Measurements from ENCODE around the gene CREB3. TPM values are rescaled to one million over a fixed set of nuclear protein-coding genes. Genes with fewer than 3 reads are reported as not detected.

The CREB3 gene
- total RNA-seq, 2 experiments from 2014 or later = 18.1 to 18.3 TPM

DNA sequence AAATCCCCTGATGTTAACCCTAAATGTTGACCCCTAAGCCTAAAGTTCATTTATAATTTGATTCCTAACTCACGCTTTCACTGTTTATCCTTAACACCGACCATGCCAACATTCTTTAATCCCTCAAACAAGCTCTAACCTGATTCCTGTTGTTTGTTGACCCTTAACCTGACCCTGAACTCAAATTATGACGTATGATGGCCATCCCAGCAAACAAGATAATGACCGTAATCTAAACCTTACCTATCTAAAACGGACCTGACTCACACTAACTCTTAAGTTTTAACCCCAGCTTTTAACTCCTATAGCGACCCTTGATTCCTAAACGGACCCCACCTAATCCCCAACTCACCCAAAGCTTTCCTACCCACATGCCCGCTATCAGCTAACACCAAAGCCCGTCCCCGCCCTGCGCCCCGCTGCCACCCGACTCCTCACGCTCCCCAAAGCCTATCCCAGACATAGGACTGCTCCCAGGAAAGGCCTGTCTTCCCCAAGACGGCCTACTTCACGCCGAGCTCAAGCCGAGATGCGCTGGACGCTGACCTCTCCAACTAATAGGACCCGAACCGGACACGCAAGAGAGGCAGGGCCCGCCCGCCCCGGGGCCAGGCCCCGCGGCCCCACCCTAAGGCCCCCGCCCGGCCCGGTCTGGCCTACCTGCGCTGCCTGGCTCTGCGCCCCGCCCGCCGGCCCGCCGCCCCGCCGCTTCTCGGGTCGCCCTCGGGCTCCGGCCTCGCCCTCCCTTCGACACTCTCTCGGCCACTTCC, 866 bp upstream of the CREB3 start:
- ChIA-PET POLR2A (interaction anchor here (1.0 to 1.5 kb wide), 2 partner anchors 80 to 83 kb away, joined by 4 to 7 read pairs; partner anchors contain the start of gene SPAG8), CTCF (interaction anchor here (0.6 to 9.8 kb wide), 25 partner anchors 9 to 225 kb away, joined by 3 to 112 read pairs (median 4); partner anchors contain the start of genes ARHGEF39, CCDC107, GBA2 and RGP1)
- H3K4me1 Mint-ChIP-seq = peaks cover 20% of the 10 kb centered on the region
- DNase-seq = no peak
- peak overlapping the region; percentile 85 for H3K27ac Mint-ChIP-seq
- no peaks in the 10 kb centered on the region for H3K27me3 Mint-ChIP-seq
- H3K9me3 Mint-ChIP-seq = no peaks in the 10 kb centered on the region
- peaks cover 29% of the 10 kb centered on the region for H3K36me3 Mint-ChIP-seq (ENCODE audit: low read depth)
- no peak overlapping the region for H3K4me3 Mint-ChIP-seq

- CTCF ChIA-PET = interaction anchor here (0.6 to 9.8 kb wide), 17 partner anchors 10 to 820 kb away, joined by 3 to 112 read pairs (median 6); partner anchors contain the start of genes ARHGEF39, CCDC107, GBA2 and RGP1
Measured at GRCh38 chr9:35732800-35733541, 505 bp downstream of the CREB3 start.

GRCh38 chr9:35734096-35734495, 1.6 kb downstream of the CREB3 start:
- Mint-ChIP-seq H3K9me3 (no peaks in the 10 kb centered on the region), H3K4me1 (peaks cover 20% of the 10 kb centered on the region), H3K27ac (no peak overlapping the region), H3K36me3 (ENCODE audit: low read depth) (peaks cover 41% of the 10 kb centered on the region), H3K4me3 (no peak overlapping the region), H3K27me3 (no peaks in the 10 kb centered on the region)
- no peak for DNase-seq
- POLR2A ChIA-PET = no interaction called here
- CTCF ChIA-PET = interaction anchor here (1.0 to 9.8 kb wide), 5 partner anchors 11 to 293 kb away, joined by 3 to 112 read pairs (median 3); partner anchors contain the start of genes GBA2, RGP1 and SPAG8

More at GRCh38 chr9:35732800-35733541, 505 bp downstream of the CREB3 start:
- no peak for DNase-seq
- Mint-ChIP-seq H3K36me3 (ENCODE audit: low read depth) (peaks cover 34% of the 10 kb centered on the region), H3K27me3 (no peaks in the 10 kb centered on the region), H3K27ac (peak overlapping the region; percentile 80), H3K4me1 (peaks cover 20% of the 10 kb centered on the region), H3K9me3 (no peaks in the 10 kb centered on the region), H3K4me3 (no peak overlapping the region)
- POLR2A ChIA-PET = interaction anchor here (0.5 to 1.0 kb wide), 4 partner anchors 16 to 616 kb away, joined by 3 to 7 read pairs (median 4); partner anchors contain the start of genes GBA2, RGP1 and SPAG8

- peak; percentile 82 for DNase-seq
- CTCF ChIA-PET = interaction anchor here (0.5 to 9.8 kb wide), 12 partner anchors 8 to 90 kb away, joined by 3 to 112 read pairs (median 4); partner anchors contain the start of genes GBA2 and RGP1
- POLR2A ChIA-PET = no interaction called here
Measured at GRCh38 chr9:35736201-35736633, 3.8 kb downstream of the CREB3 start.

GRCh38 chr9:35737143-35737542, 4.7 kb downstream of the CREB3 start:
- ChIA-PET POLR2A (no interaction called here), CTCF (interaction anchor here (1.1 to 2.4 kb wide), 4 partner anchors 9 to 20 kb away, joined by 3 to 8 read pairs (median 6); partner anchors contain the start of genes GBA2 and RGP1)
- Mint-ChIP-seq H3K4me1 (peaks cover 28% of the 10 kb centered on the region), H3K9me3 (no peaks in the 10 kb centered on the region), H3K27me3 (no peaks in the 10 kb centered on the region), H3K36me3 (ENCODE audit: low read depth) (peaks cover 36% of the 10 kb centered on the region), H3K4me3 (no peak overlapping the region), H3K27ac (no peak overlapping the region)
- no peak for DNase-seq

More at GRCh38 chr9:35736201-35736633, 3.8 kb downstream of the CREB3 start:
- Mint-ChIP-seq H3K4me3 (no peak overlapping the region), H3K36me3 (ENCODE audit: low read depth) (peaks cover 41% of the 10 kb centered on the region), H3K4me1 (peaks cover 20% of the 10 kb centered on the region), H3K9me3 (no peaks in the 10 kb centered on the region), H3K27me3 (no peaks in the 10 kb centered on the region), H3K27ac (peak overlapping the region; percentile 36)

DNA sequence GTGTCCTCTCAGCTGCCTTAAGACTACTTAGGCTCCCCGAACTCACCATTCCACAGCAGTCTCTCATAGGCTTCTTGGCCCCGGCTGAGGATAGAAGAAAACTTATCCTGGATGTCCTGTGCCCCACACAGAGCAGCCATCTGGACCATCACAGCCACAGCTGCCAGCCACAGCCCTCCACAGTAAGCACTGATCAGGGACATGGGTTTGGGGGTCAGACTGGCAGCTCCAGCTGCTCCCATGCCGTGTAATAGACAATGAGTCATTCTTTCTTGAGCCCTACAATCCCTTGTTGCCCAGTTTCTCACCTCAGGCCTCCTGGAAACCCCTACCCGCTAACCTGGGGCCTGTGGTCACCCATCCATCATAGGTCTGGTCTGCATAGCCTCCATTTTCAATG, 5.7 kb downstream of the CREB3 start:
- ChIA-PET CTCF (interaction anchor here (1.0 to 2.4 kb wide), 4 partner anchors 8 to 44 kb away, joined by 3 to 8 read pairs (median 4); partner anchors contain the start of genes GBA2 and RGP1), POLR2A (no interaction called here)
- Mint-ChIP-seq H3K27me3 (no peaks in the 10 kb centered on the region), H3K4me1 (peaks cover 32% of the 10 kb centered on the region), H3K27ac (no peak overlapping the region), H3K36me3 (ENCODE audit: low read depth) (peaks cover 37% of the 10 kb centered on the region), H3K9me3 (no peaks in the 10 kb centered on the region), H3K4me3 (no peak overlapping the region)
- DNase-seq = no peak

DNA sequence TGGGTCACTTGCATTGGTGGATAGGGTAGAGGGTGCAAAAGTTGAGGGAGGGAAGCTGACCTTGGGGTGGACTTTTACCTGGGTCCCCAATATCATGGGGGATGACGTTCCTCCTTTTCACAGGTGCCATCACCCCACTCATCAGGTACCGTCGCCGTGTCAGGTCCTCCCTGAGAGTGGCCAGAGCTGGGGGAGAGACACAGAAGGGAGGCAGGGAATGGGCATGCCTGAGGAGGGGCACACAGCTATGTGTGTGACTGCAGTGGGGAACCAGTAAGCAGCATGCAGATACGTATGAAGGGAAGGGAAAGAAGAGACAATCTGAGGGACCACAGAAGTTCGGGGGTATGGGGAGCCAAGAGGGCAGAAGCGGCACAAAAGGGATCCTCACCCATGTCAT, 6.5 kb downstream of the CREB3 start:
- Mint-ChIP-seq H3K4me3 (no peak overlapping the region), H3K9me3 (no peaks in the 10 kb centered on the region), H3K27ac (no peak overlapping the region), H3K4me1 (peaks cover 31% of the 10 kb centered on the region), H3K36me3 (ENCODE audit: low read depth) (peaks cover 44% of the 10 kb centered on the region), H3K27me3 (no peaks in the 10 kb centered on the region)
- CTCF ChIA-PET = interaction anchor here (0.6 to 11.3 kb wide), 4 partner anchors 7 to 44 kb away, joined by 3 to 112 read pairs (median 6); partner anchors contain the start of genes CREB3, GBA2, RGP1 and TLN1
- DNase-seq = no peak
- POLR2A ChIA-PET = no interaction called here

DNA sequence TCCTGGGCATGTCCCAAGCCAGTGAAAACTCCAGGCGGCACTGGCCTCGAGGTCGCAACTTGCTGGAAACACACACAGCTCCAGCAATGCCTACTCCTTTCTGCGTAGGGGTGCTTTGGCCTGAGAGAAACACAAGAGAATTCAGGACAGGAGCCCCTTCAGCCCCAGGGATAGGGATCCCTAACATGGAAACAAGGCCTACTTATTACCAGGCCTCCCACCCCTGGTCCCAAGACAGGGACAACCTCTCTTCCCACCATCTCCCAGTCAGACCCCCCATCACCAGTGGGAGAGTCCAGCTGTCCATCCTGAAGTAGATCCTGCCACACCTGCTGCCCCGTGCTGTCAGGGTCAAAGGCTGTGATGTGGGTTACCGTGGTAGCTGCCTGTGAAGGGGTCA, 7.8 kb downstream of the CREB3 start:
- Mint-ChIP-seq H3K27ac (no peak overlapping the region), H3K4me3 (no peak overlapping the region), H3K36me3 (ENCODE audit: low read depth) (peaks cover 46% of the 10 kb centered on the region), H3K9me3 (no peaks in the 10 kb centered on the region), H3K27me3 (no peaks in the 10 kb centered on the region), H3K4me1 (peaks cover 29% of the 10 kb centered on the region)
- no peak for DNase-seq
- ChIA-PET CTCF (interaction anchor here (7.3 to 11.3 kb wide), 2 partner anchors 8 to 15 kb away, joined by 38 to 112 read pairs; partner anchors contain the start of genes CREB3, MSMP and TLN1), POLR2A (no interaction called here)

GRCh38 chr9:35741740-35742139, 9.3 kb downstream of the CREB3 start:
- H3K27ac Mint-ChIP-seq = peak overlapping the region; percentile 62
- no peak overlapping the region for H3K4me3 Mint-ChIP-seq
- ChIA-PET POLR2A (no interaction called here), CTCF (interaction anchor here (0.6 to 11.3 kb wide), 4 partner anchors 10 to 627 kb away, joined by 3 to 112 read pairs (median 20); partner anchors contain the start of genes CREB3, MSMP and TLN1)
- H3K36me3 Mint-ChIP-seq (ENCODE audit: low read depth) = peaks cover 45% of the 10 kb centered on the region
- H3K9me3 Mint-ChIP-seq = no peaks in the 10 kb centered on the region
- peak; percentile 32 for DNase-seq
- peaks cover 33% of the 10 kb centered on the region for H3K4me1 Mint-ChIP-seq
- H3K27me3 Mint-ChIP-seq = no peaks in the 10 kb centered on the region

DNA sequence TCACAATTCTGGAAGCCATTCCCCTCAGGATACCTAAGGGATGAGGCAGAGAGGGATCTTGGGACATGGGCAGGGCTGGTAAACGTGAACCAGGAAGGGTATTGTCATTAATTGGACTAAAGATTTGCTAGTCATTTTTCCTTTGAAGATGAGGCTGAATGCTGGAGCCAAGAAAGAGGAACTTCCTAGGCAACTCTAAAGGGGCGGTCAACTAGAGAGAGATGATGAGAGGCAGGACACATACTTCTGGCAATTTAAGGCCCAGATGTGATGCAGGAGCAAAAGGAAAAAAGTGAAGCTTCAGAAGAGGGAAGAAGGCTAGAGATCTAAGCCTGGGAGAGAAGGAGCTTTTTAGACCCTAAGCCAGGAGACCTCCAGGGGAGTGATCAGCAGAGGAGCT, 11.0 kb downstream of the CREB3 start:
- no peak overlapping the region for H3K4me3 Mint-ChIP-seq
- H3K4me1 Mint-ChIP-seq = peaks cover 48% of the 10 kb centered on the region
- DNase-seq = no peak
- H3K27ac Mint-ChIP-seq = no peak overlapping the region
- ChIA-PET CTCF (interaction anchor here (1.5 to 11.3 kb wide), 4 partner anchors 12 to 47 kb away, joined by 3 to 112 read pairs (median 20); partner anchors contain the start of genes CREB3, MSMP and TLN1), POLR2A (no interaction called here)
- H3K27me3 Mint-ChIP-seq = no peaks in the 10 kb centered on the region
- H3K36me3 Mint-ChIP-seq (ENCODE audit: low read depth) = peaks cover 32% of the 10 kb centered on the region
- H3K9me3 Mint-ChIP-seq = no peaks in the 10 kb centered on the region

DNA sequence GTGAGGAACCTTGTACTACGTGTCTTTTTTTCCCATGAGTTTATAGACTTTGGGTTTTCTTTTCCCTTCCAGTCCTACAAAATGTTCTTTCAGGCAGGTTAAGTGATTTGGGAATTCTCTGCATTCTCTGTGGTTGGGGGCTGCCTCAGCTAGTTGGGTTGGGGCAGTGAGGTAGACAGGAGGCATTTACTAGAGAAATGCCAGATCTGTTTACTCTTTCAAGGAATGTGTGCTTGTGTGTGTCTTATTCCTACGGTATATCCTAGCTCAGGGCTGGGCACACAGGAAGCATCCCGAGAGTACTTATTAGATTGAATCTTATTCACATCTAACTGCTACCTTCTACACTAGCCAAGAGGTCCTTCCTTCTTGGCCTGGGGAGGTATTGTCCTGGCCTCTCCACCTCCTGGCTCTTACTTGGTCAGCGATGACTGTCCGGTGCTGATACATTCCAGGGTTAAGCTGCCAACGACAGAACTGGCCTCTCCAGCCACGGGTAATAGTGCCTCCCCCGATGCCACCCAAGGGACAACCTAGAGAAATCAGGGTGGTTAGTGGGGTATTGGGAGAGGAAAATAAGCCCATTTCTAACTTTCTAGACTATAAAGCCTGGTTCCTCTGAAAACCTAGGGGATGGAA, 11.5 kb downstream of the CREB3 start:
- DNase-seq = no peak
- H3K9me3 Mint-ChIP-seq = no peaks in the 10 kb centered on the region
- ChIA-PET POLR2A (no interaction called here), CTCF (interaction anchor here (1.5 to 11.3 kb wide), 4 partner anchors 11 to 48 kb away, joined by 3 to 112 read pairs (median 20); partner anchors contain the start of genes CREB3, MSMP and TLN1)
- H3K4me1 Mint-ChIP-seq = peaks cover 48% of the 10 kb centered on the region
- no peak overlapping the region for H3K27ac Mint-ChIP-seq
- H3K4me3 Mint-ChIP-seq = no peak overlapping the region
- H3K36me3 Mint-ChIP-seq (ENCODE audit: low read depth) = peaks cover 27% of the 10 kb centered on the region
- H3K27me3 Mint-ChIP-seq = no peaks in the 10 kb centered on the region

DNA sequence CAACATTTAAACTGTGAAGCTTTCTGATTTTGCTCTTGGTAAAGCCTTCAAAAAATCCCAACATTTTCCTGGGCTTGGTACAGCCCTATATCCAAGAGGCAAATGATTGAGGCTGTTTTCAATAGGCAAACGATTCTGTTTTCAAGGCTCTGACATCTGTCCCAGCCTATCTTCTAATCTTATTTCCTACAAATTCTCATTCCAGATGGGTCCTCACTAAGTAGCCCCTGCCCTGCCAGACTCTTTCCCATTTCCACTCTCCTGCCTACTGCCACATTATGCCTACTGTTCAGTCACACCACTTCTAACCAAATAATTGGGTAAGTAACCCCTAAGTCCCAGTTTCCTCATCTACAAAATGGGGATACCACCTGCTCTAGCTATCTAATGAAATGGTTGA, 13.1 kb downstream of the CREB3 start:
- no peak overlapping the region for H3K27ac Mint-ChIP-seq
- H3K9me3 Mint-ChIP-seq = no peaks in the 10 kb centered on the region
- peaks cover 20% of the 10 kb centered on the region for H3K36me3 Mint-ChIP-seq (ENCODE audit: low read depth)
- H3K27me3 Mint-ChIP-seq = no peaks in the 10 kb centered on the region
- peaks cover 59% of the 10 kb centered on the region for H3K4me1 Mint-ChIP-seq
- CTCF ChIA-PET = interaction anchor here (7.3 to 11.3 kb wide), 2 partner anchors 10 to 14 kb away, joined by 38 to 112 read pairs; partner anchors contain the start of genes CREB3, MSMP and TLN1
- POLR2A ChIA-PET = no interaction called here
- H3K4me3 Mint-ChIP-seq = no peak overlapping the region
- DNase-seq = no peak
